HK-2 (cell line): ENCODE measurements around the gene LRRC36.
"Not testable (repeated sequence)": the region's sequence is repeated elsewhere in the genome, so short reads cannot be mapped to it uniquely, and the experiment has no call there.

Experiments
- DNase-seq: peaks from one replicate; pipeline ENCODE4 v3.0.0-alpha.2; 2018; ENCODE audit not compliant: unreplicated experiment

The LRRC36 gene

GRCh38 chr16:67342616-67343015 lies 16.0 kb downstream of the LRRC36 start:
- DNase-seq, result no peak

GRCh38 chr16:67345401-67345800 lies 18.8 kb downstream of the LRRC36 start:
- no peak for DNase-seq

GRCh38 chr16:67346341-67346740 lies 19.7 kb downstream of the LRRC36 start:
- no peak for DNase-seq

- no peak for DNase-seq
These were observed 22.6 kb downstream of the LRRC36 start for GRCh38 chr16:67349172-67349571.

GRCh38 chr16:67350324-67350723 lies 23.7 kb downstream of the LRRC36 start:
- DNase-seq, result no peak

GRCh38 chr16:67352463-67352862 lies 25.8 kb downstream of the LRRC36 start:
- not testable (repeated sequence) for DNase-seq

GRCh38 chr16:67356396-67356795 lies 29.8 kb downstream of the LRRC36 start:
- DNase-seq, result no peak

- no peak for DNase-seq
These were observed 30.9 kb downstream of the LRRC36 start for GRCh38 chr16:67357561-67357960.

GRCh38 chr16:67359540-67360269 lies 33.1 kb downstream of the LRRC36 start:
- DNase-seq, result not testable (repeated sequence)

- no peak for DNase-seq
These were observed 34.4 kb downstream of the LRRC36 start for GRCh38 chr16:67361038-67361437.

- DNase-seq, result no peak
These were observed 38.1 kb downstream of the LRRC36 start for GRCh38 chr16:67364600-67365235.

GRCh38 chr16:67370661-67371060 lies 44.0 kb downstream of the LRRC36 start:
- no peak for DNase-seq

GRCh38 chr16:67372664-67373063 lies 46.0 kb downstream of the LRRC36 start:
- no peak for DNase-seq

GRCh38 chr16:67376012-67376411 lies 49.4 kb downstream of the LRRC36 start:
- not testable (repeated sequence) for DNase-seq

GRCh38 chr16:67378642-67379041 lies 52.0 kb downstream of the LRRC36 start:
- no peak for DNase-seq

GRCh38 chr16:67383284-67383683 lies 56.7 kb downstream of the LRRC36 start:
- no peak for DNase-seq

- DNase-seq, result no peak
These were observed 58.3 kb downstream of the LRRC36 start for GRCh38 chr16:67384778-67385510.

GRCh38 chr16:67386861-67387455 lies 60.3 kb downstream of the LRRC36 start:
- DNase-seq, result no peak

GRCh38 chr16:67387479-67388079 lies 61.0 kb downstream of the LRRC36 start:
- DNase-seq, result no peak

- no peak for DNase-seq
These were observed 61.6 kb downstream of the LRRC36 start for GRCh38 chr16:67388191-67388590.

- DNase-seq, result no peak
These were observed 62.0 kb downstream of the LRRC36 start for GRCh38 chr16:67388591-67388990.
